ENCODE data around the gene GLI2. TPM values are rescaled to one million over a fixed set of nuclear protein-coding genes. Genes with fewer than 3 reads are reported as not detected.

The GLI2 gene
- total and polyA plus RNA-seq, 8 donors = 0.45 to 2.8 (median 0.68) TPM; not detected in 1

DNA sequence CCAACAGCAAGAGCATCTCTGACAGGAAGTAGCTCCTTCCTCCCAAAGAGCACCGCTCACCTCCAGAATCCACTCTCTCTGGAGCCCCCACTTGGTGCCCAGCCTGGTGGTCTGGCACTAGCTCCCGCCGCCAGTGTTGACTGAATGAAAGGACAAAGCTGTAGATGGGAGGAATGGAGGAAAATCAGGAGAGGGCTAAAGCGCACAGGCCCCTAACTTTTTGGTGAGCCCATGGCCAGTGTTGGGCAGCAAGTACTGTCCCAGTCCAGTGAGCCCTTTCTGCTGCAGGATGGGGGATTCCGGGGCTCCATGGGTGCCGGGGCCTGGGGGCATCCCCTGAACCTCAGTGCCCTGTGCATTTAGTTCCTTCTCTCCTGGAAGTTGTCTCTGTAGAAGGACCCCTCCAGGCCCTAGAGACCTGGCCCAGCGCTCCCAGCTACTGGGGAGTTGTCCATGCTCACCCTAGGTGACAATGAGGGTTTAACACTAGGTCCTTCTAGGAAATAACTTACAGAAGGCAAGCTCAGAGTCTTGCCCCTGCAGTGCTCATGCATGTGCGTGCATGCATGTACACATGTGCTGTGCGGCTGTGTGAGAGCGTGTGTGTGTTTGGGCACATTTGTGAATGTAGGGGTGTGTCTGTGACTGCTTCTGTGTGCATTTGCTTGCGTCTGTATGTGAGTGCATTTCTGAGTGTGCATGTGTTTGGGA lies 33.6 kb downstream of the GLI2 start:
- intact Hi-C loops (cut with DNase I; ENCODE audit: low total_unique reads) = no loop called here
- no peak overlapping the region for H3K27ac ChIP-seq
- no peak for TF ChIP-seq POLR2AphosphoS5 (IDR thresholded peaks at IDR 0.05)
- no peak for TF ChIP-seq POLR2A (IDR thresholded peaks at IDR 0.05)
- no peaks in the 10 kb centered on the region for H3K9me3 ChIP-seq
- H3K27me3 ChIP-seq = no peaks in the 10 kb centered on the region
- WGBS, 5 donors = 94 to 97% (median 95%) methylated on average over 11 of the region's 11 CpGs
- no peak for DNase-seq
- peaks cover 8 to 40% (median 24%) of the 10 kb centered on the region in 4 donors for H3K4me1 ChIP-seq
- no peak overlapping the region for H3K4me3 ChIP-seq
- no peaks in the 10 kb centered on the region for H3K36me3 ChIP-seq

DNA sequence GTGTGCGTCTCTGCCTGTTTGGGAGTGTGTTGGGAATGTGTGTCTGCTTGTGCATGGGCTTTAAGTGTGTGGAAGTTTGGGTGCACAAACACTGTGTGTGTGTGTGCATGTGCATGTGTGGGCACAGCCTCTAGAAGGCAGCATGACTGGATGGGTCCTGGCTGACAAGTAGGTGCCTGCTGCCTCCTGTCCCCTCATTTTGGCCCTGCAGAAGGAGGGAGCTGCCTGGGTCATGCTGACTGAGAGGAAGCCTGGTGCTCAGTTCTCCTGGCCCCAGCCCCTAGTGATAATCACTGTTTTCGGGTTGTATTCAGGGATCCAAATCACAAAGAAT lies 34.1 kb downstream of the GLI2 start:
- H3K27me3 ChIP-seq = no peaks in the 10 kb centered on the region
- 88 to 97% (median 92%) methylated on average over 2 of the region's 2 CpGs for WGBS, 5 donors
- H3K4me1 ChIP-seq = peaks cover 8 to 35% (median 23%) of the 10 kb centered on the region in 4 donors
- H3K36me3 ChIP-seq = no peaks in the 10 kb centered on the region
- no peaks in the 10 kb centered on the region for H3K9me3 ChIP-seq
- H3K4me3 ChIP-seq = no peak overlapping the region
- intact Hi-C loops (cut with DNase I; ENCODE audit: low total_unique reads) = no loop called here
- TF ChIP-seq POLR2AphosphoS5 (IDR thresholded peaks at IDR 0.05) (no peak), POLR2A (IDR thresholded peaks at IDR 0.05) (no peak), EP300 (IDR thresholded peaks at IDR 0.05) (no peak)
- TF ChIP-seq, protein P1, sequence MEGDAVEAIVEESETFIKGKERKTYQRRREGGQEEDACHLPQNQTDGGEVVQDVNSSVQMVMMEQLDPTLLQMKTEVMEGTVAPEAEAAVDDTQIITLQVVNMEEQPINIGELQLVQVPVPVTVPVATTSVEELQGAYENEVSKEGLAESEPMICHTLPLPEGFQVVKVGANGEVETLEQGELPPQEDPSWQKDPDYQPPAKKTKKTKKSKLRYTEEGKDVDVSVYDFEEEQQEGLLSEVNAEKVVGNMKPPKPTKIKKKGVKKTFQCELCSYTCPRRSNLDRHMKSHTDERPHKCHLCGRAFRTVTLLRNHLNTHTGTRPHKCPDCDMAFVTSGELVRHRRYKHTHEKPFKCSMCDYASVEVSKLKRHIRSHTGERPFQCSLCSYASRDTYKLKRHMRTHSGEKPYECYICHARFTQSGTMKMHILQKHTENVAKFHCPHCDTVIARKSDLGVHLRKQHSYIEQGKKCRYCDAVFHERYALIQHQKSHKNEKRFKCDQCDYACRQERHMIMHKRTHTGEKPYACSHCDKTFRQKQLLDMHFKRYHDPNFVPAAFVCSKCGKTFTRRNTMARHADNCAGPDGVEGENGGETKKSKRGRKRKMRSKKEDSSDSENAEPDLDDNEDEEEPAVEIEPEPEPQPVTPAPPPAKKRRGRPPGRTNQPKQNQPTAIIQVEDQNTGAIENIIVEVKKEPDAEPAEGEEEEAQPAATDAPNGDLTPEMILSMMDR (IDR thresholded peaks at IDR 0.05) = no peak
- H3K27ac ChIP-seq = no peak overlapping the region
- no peak for DNase-seq

DNA sequence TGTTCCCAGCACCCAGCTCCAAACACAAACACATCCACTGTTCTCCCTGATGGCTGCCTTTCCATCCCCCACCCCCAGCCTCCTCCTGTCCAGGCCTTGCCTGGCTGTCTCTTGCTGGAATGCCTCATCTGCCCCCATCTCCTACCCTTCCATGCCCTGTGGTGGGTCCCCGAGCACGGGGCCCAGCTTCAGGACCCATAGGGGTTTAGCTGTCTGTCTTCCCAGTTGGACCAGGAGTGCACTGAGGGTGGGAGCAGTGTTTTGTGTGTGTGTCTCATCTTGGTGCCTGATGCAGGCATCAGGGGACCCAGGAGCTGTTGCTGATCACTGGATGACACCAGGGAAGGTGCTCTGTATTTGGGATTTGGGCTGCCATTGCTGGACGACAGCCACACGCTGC lies 34.5 kb downstream of the GLI2 start:
- 96 to 100% (median 99%) methylated on average over 2 to 4 of the region's 4 CpGs for WGBS, 5 donors
- Histone ChIP-seq H3K27ac (peak overlapping the region in 1 of 5 donors; percentile 59), H3K4me1 (peaks cover 5 to 31% (median 19%) of the 10 kb centered on the region in 4 donors), H3K9me3 (no peaks in the 10 kb centered on the region), H3K4me3 (no peak overlapping the region), H3K36me3 (no peaks in the 10 kb centered on the region), H3K27me3 (no peaks in the 10 kb centered on the region)
- intact Hi-C loops (cut with DNase I; ENCODE audit: low total_unique reads) = no loop called here
- no peak for DNase-seq
- no peak for TF ChIP-seq EP300 (IDR thresholded peaks at IDR 0.05)
- TF ChIP-seq POLR2AphosphoS5 (IDR thresholded peaks at IDR 0.05) = no peak
- TF ChIP-seq POLR2A (IDR thresholded peaks at IDR 0.05) = no peak
- TF ChIP-seq, protein P1 (IDR thresholded peaks at IDR 0.05) = no peak

DNA sequence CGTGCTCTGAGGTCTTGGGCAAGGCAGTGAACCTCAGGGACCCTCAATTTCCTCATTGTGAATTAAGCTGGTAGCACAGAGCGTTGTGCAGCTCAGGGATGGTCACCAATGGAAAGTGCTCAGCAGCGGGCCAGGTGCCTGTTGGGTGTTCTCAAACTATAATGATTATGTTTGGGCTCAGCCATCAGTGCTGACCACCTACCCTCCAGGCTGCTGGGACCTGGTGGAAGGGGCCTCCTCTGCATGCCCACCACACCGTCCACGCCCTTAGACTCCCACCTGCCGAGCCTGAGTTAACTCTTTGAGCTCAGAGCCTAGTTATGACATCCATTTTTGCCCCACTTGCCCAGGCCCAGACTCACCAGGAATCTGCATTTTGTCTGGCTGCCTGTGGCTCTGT lies 35.0 kb downstream of the GLI2 start:
- intact Hi-C loops (cut with DNase I; ENCODE audit: low total_unique reads) = no loop called here
- Histone ChIP-seq H3K27me3 (no peaks in the 10 kb centered on the region), H3K36me3 (no peaks in the 10 kb centered on the region), H3K27ac (peak overlapping the region in 3 of 5 donors; percentile 17 to 66 (median 59)), H3K4me1 (peaks cover under 1 to 27% (median 14%) of the 10 kb centered on the region in 4 donors), H3K4me3 (no peak overlapping the region), H3K9me3 (no peaks in the 10 kb centered on the region)
- 73 to 93% (median 90%) methylated on average over 5 to 6 of the region's 6 CpGs for WGBS, 5 donors
- no peak for DNase-seq
- TF ChIP-seq POLR2A (IDR thresholded peaks at IDR 0.05) = no peak

DNA sequence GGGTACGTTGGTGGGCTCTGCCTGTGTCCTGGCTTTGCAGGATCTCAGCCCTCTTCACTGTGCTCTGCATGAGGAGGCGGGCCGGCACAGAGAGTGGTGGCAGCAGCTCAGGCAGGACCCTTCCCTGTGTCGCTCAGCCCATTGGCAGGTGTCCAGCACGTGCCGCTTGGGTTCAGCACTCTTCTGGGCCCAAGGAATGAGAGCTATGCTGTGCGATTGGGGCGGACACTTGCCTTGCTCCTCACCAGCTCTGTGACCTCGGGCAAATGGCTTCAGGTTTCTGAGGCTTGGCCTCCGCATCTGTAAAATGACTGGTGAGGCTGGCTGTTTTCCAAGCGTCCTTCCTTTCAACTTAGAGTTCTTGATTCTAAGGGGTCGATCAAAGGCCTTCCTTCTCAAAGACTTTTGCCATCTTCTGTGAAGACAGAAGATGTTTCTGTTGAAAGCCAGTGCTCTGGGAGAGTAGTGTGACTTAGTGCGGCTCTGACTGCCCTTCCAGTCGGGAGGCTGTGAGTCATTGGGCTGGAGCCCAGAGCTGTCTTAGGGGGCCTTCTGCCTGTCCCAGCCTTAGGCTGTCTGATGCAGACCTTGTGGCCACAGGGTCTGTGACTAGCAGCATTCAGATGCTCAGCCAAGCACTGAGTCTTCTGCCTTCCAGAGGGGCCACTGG lies 35.6 kb downstream of the GLI2 start:
- Histone ChIP-seq H3K36me3 (no peaks in the 10 kb centered on the region), H3K4me3 (no peak overlapping the region), H3K9me3 (no peaks in the 10 kb centered on the region), H3K27ac (peak overlapping the region in 3 of 5 donors; percentile 17 to 66 (median 59)), H3K27me3 (no peaks in the 10 kb centered on the region), H3K4me1 (peaks cover 0 to 24% (median 10%) of the 10 kb centered on the region in 4 donors)
- intact Hi-C loops (cut with DNase I; ENCODE audit: low total_unique reads) = no loop called here
- WGBS, 5 donors = 48 to 81% (median 71%) methylated on average over 6 to 14 of the region's 14 CpGs
- TF ChIP-seq EP300 (IDR thresholded peaks at IDR 0.05) = no peak
- TF ChIP-seq POLR2AphosphoS5 (IDR thresholded peaks at IDR 0.05) = peak in 1 of 3 donors; percentile 6
- no peak for TF ChIP-seq POLR2A (IDR thresholded peaks at IDR 0.05)
- TF ChIP-seq, protein P1 (IDR thresholded peaks at IDR 0.05) = no peak
- DNase-seq = peak in 1 of 2 donors; percentile 74
